H1 (cell line): Measurements from ENCODE around the gene SND1. TPM values are rescaled to one million over a fixed set of nuclear protein-coding genes. Genes with fewer than 3 reads are reported as not detected.

Experiments used
- CTCF ChIA-PET: fragments of 300-600 bp; sonication (Branson Sonifier 250); formaldehyde crosslinking; loops from one replicate; lab custom pipeline; 2021; ENCODE audit not compliant: partially characterized antibody; lab: Charles Lee
- POLR2A ChIA-PET: fragments of 300-600 bp; sonication (Branson Sonifier 250); formaldehyde crosslinking; loops from one replicate; lab custom pipeline; 2021; ENCODE audit warnings: inconsistent platforms; ENCODE audit not compliant: partially characterized antibody; lab: Charles Lee
- DNase-seq, 2 experiments: peaks; one replicate each; pipeline versions ENCODE4 v3.0.0 to v3.0.0-alpha.2; 2010 to 2022; ENCODE audit warnings: low spot score in 2 of 2, low read depth in 1 of 2, mixed read lengths in 1 of 2
- FAIRE-seq: peaks from 2 replicates; lab custom pipeline; 2011; peaks lifted over from hg19 to GRCh38; lab: Jason Lieb, UNC
- H2AFZ ChIP-seq: 2 replicates; pipeline ENCODE4 v1.8.1; 2012; ENCODE audit warnings: low read length, inconsistent platforms
- H2AK5ac ChIP-seq: 2 replicates; pipeline ENCODE4 v1.6.1; 2013; ENCODE audit warnings: low read depth, low read length
- H2BK120ac ChIP-seq: replicated peaks from 2 replicates; pipeline ENCODE3; 2013; ENCODE audit warnings: low read depth, low read length, inconsistent platforms
- H2BK12ac ChIP-seq: 2 replicates; pipeline ENCODE4 v1.6.1; 2013; ENCODE audit warnings: low read depth, low read length
- H2BK15ac ChIP-seq: 2 replicates; pipeline ENCODE4 v1.6.1; 2013; ENCODE audit warnings: low read length
- H2BK20ac ChIP-seq: 2 replicates; pipeline ENCODE4 v1.6.1; 2013; ENCODE audit warnings: low read length
- H2BK5ac ChIP-seq: 2 replicates; pipeline ENCODE4 v1.6.1; 2013; ENCODE audit warnings: low read depth, low read length
- H3K14ac ChIP-seq: 2 replicates; pipeline ENCODE4 v1.6.1; 2013; ENCODE audit warnings: inconsistent platforms; ENCODE audit not compliant: insufficient read length
- H3K18ac ChIP-seq: 2 replicates; pipeline ENCODE4 v1.6.1; 2013; ENCODE audit warnings: low read length; ENCODE audit errors: extremely low read depth
- H3K23ac ChIP-seq: 2 replicates; pipeline ENCODE4 v1.6.1; 2013; ENCODE audit warnings: inconsistent platforms; ENCODE audit not compliant: insufficient read length
- H3K23me2 ChIP-seq: 2 replicates; pipeline ENCODE4 v1.6.1; 2013; ENCODE audit warnings: low read depth, low read length
- H3K27ac ChIP-seq: 2 replicates; pipeline ENCODE4 v1.6.1; 2011; ENCODE audit warnings: low read depth, low read length, inconsistent platforms
- H3K27me3 ChIP-seq, 4 experiments: replicated peaks in 1 of 4; 1 replicate in 1 of 4; 2 replicates in 3 of 4; pipeline versions ENCODE4 v1.6.1 to v1.8.1; 2011 to 2013; ENCODE audit warnings: low read length in 3 of 4, mild to moderate bottlenecking in 3 of 4, inconsistent platforms in 2 of 4, mixed read lengths in 2 of 4, moderate library complexity in 1 of 4; ENCODE audit not compliant: control insufficient read depth in 3 of 4, insufficient read depth in 3 of 4; ENCODE audit errors: extremely low read depth in 1 of 4
- H3K36me3 ChIP-seq, 4 experiments: 2 replicates each; pipeline versions ENCODE4 v1.6.1 to v1.8.1; 2011 to 2013; ENCODE audit warnings: mild to moderate bottlenecking in 4 of 4, low read length in 3 of 4, moderate library complexity in 2 of 4, control low read depth in 1 of 4, inconsistent platforms in 1 of 4; ENCODE audit not compliant: insufficient read depth in 4 of 4, control insufficient read depth in 2 of 4
- H3K4ac ChIP-seq: replicated peaks from 2 replicates; pipeline ENCODE3; 2013; ENCODE audit warnings: low read length, low read depth, mixed read lengths, inconsistent platforms; ENCODE audit not compliant: insufficient read length
- H3K4me1 ChIP-seq, 4 experiments: replicated peaks in 1 of 4; 1 replicate in 1 of 4; 2 replicates in 3 of 4; pipeline versions ENCODE4 v1.6.1 to v1.8.1; 2011 to 2013; ENCODE audit warnings: low read length in 3 of 4, inconsistent platforms in 2 of 4, mixed read lengths in 1 of 4; ENCODE audit not compliant: insufficient read depth in 4 of 4, control insufficient read depth in 3 of 4
- H3K4me2 ChIP-seq, 2 experiments: 2 replicates each; pipeline versions ENCODE4 v1.6.1 to v1.8.1; 2011 to 2013; ENCODE audit warnings: low read depth in 2 of 2, low read length in 2 of 2, control low read depth in 1 of 2, inconsistent platforms in 1 of 2, mild to moderate bottlenecking in 1 of 2; ENCODE audit not compliant: insufficient read depth in 1 of 2
- H3K4me3 ChIP-seq, 4 experiments: fragments of 200-600, 300-600 bp in 1 of 4; sonication (generic), shearing (Covaris generic), sonication (Bioruptor Twin) in 1 of 4; 2 replicates each; pipeline versions ENCODE4 v1.5.1 to v1.8.1; 2011 to 2016; ENCODE audit warnings: low read length in 4 of 4, low read depth in 3 of 4, control low read depth in 2 of 4, inconsistent platforms in 2 of 4, mild to moderate bottlenecking in 2 of 4, mixed read lengths in 1 of 4, moderate library complexity in 1 of 4; ENCODE audit not compliant: insufficient read depth in 2 of 4; ENCODE audit errors: extremely low read depth in 1 of 4
- H3K56ac ChIP-seq: replicated peaks from 2 replicates; pipeline ENCODE3; 2013; ENCODE audit warnings: low read depth, mild to moderate bottlenecking, mixed read lengths, low read length, inconsistent platforms; ENCODE audit not compliant: insufficient read length
- H3K79me1 ChIP-seq: 2 replicates; pipeline ENCODE4 v1.6.1; 2013; ENCODE audit warnings: low read depth, low read length, control low read depth
- H3K79me2 ChIP-seq, 2 experiments: 2 replicates each; pipeline versions ENCODE4 v1.6.1 to v1.8.1; 2012 to 2013; ENCODE audit warnings: low read length in 2 of 2, mild to moderate bottlenecking in 2 of 2, inconsistent platforms in 1 of 2; ENCODE audit not compliant: insufficient read depth in 2 of 2, control insufficient read depth in 1 of 2
- H3K9ac ChIP-seq, 4 experiments: replicated peaks in 1 of 4; 1 replicate in 1 of 4; 2 replicates in 3 of 4; pipeline versions ENCODE4 v1.6.1 to v1.8.1; 2011 to 2013; ENCODE audit warnings: low read depth in 3 of 4, low read length in 3 of 4, control low read depth in 2 of 4, mild to moderate bottlenecking in 2 of 4, moderate library complexity in 2 of 4, inconsistent platforms in 1 of 4; ENCODE audit errors: extremely low read depth in 1 of 4
- H3K9me3 ChIP-seq, 2 experiments: 2 replicates each; pipeline versions ENCODE4 v1.6.1 to v1.8.1; 2012 to 2013; ENCODE audit warnings: mild to moderate bottlenecking in 2 of 2, moderate library complexity in 2 of 2, control low read depth in 1 of 2, inconsistent platforms in 1 of 2, low read depth in 1 of 2, low read length in 1 of 2, mixed read lengths in 1 of 2; ENCODE audit not compliant: insufficient read depth in 2 of 2
- H4K20me1 ChIP-seq, 2 experiments: replicated peaks in 1 of 2; 2 replicates each; pipeline versions ENCODE3 to v1.8.1; 2011 to 2013; ENCODE audit warnings: inconsistent platforms in 2 of 2, low read length in 2 of 2, mild to moderate bottlenecking in 1 of 2; ENCODE audit not compliant: insufficient read depth in 2 of 2, control insufficient read depth in 1 of 2
- H4K5ac ChIP-seq: 2 replicates; pipeline ENCODE4 v1.6.1; 2013; ENCODE audit warnings: low read length, low read depth, mixed read lengths, inconsistent platforms; ENCODE audit not compliant: insufficient read length
- H4K8ac ChIP-seq: 2 replicates; pipeline ENCODE4 v1.8.0; 2013; ENCODE audit warnings: mild to moderate bottlenecking, moderate library complexity, low read length, inconsistent platforms; ENCODE audit not compliant: insufficient read depth; ENCODE audit errors: extremely low read depth
- H4K91ac ChIP-seq: replicated peaks from 2 replicates; pipeline ENCODE3; 2013; ENCODE audit warnings: low read length, mixed read lengths, inconsistent platforms; ENCODE audit not compliant: insufficient read length
- FOSL1 ChIP-seq: IDR thresholded peaks from 2 replicates; pipeline ENCODE4 v1.6.1; 2011; ENCODE audit warnings: mild to moderate bottlenecking, low read depth, low read length, moderate library complexity; ENCODE audit not compliant: insufficient read depth
- WGBS, 2 experiments: shearing (Covaris generic) in 1 of 2; methylation state at CpG; one replicate each; pipeline versions ENCODE4 v1.1.6 to v1.1.7; 2013 to 2015; ENCODE audit warnings: low lambda C conversion rate in 2 of 2, mixed read lengths in 2 of 2, inconsistent platforms in 1 of 2, low coverage in 1 of 2, missing lambda C conversion rate in 1 of 2; ENCODE audit not compliant: insufficient replicate concordance in 2 of 2, insufficient coverage in 1 of 2, insufficient read length in 1 of 2; ENCODE audit errors: extremely low coverage in 1 of 2, missing lambda C conversion rate in 1 of 2; 5-methylcytosine and 5-hydroxymethylcytosine counted together
- polyA plus RNA-seq, 7 experiments: library from polyadenylated mRNA; depleted of rRNA in 3 of 7; stranded (reverse) in 5 of 7; unstranded in 2 of 7; fragments of >200 nt in 5 of 7; fragments of 200-250 nt in 2 of 7; gene quantifications; 1 replicate in 5 of 7; 2 replicates in 1 of 7; 4 replicates in 1 of 7; pipeline versions ENCODE4 v1.2.1 to v1.2.3, GENCODE V29; 2011 to 2013; ENCODE audit warnings: missing spikeins in 2 of 7, mixed read lengths in 2 of 7
- total RNA-seq: library from RNA; stranded (reverse); fragmentation: NEBNext Ultra II Directional; extraction: Animal tissue kit (Norgen Biotek cat#: 25700); gene quantifications from 2 replicates; pipeline ENCODE4 v1.2.1, GENCODE V29; 2021

The SND1 gene
- total and polyA plus RNA-seq, 2 of the 8 experiments (the other 6 are each of a cell fraction or from before 2014, with no cell fraction given), result 122 to 290 TPM

- Histone ChIP-seq H2AK5ac (no peak overlapping the region), H4K20me1 (no peaks in the 10 kb centered on the region), H2BK120ac (no peak overlapping the region), H3K4ac (no peak overlapping the region), H2BK15ac (no peak overlapping the region), H3K56ac (no peak overlapping the region), H3K4me3 (no peak overlapping the region), H4K91ac (no peak overlapping the region), H2AFZ (no peak overlapping the region), H3K4me2 (no peak overlapping the region), H3K23ac (no peak overlapping the region), H4K5ac (no peak overlapping the region), H3K36me3 (no peaks in the 10 kb centered on the region), H2BK12ac (no peak overlapping the region), H3K14ac (no peak overlapping the region), H3K18ac (no peak overlapping the region), H3K9me3 (no peaks in the 10 kb centered on the region), H3K23me2 (no peaks in the 10 kb centered on the region; the same call in 1 of the 2 replicates), H3K79me1 (no peaks in the 10 kb centered on the region), H2BK5ac (no peak overlapping the region), H4K8ac (no peak overlapping the region), H3K27me3 (no peaks in the 10 kb centered on the region; a peak in 2 of 7 replicates), H3K9ac (no peak overlapping the region), H3K27ac (no peak overlapping the region), H2BK20ac (no peak overlapping the region), H3K79me2 (no peaks in the 10 kb centered on the region), H3K4me1 (no peaks in the 10 kb centered on the region)
- FAIRE-seq, result no peak
- DNase-seq, result no peak
- no peak for TF ChIP-seq FOSL1
- ChIA-PET CTCF (interaction anchor here (6.7 kb wide), 1 partner anchor 8 kb away, joined by 71 read pairs; no protein-coding TSS in a partner anchor), POLR2A (no interaction called here)
- WGBS, 2 experiments, result 70% methylated on average over 3 of the region's 3 CpGs; no CpG with 5 or more reads in 1 of the 2 experiments
These were observed 16.2 kb upstream of the SND1 start for GRCh38 chr7:127635659-127636285.
